Germinal center (tissue), 1 donor: ENCODE data around the gene MUC2.

ENCODE experiments used
- DNase-seq: peaks from one replicate; pipeline ENCODE4 v3.0.0; 2012; ENCODE audit warnings: mixed read lengths, low spot score

MUC2 gene

GRCh38 chr11:1036931-1037330, 37.7 kb upstream of the MUC2 start:
- no peak for DNase-seq

GRCh38 chr11:1037506-1038055, 37.1 kb upstream of the MUC2 start:
- no peak for DNase-seq

- DNase-seq = no peak
Measured at GRCh38 chr11:1038361-1038760, 36.3 kb upstream of the MUC2 start.

GRCh38 chr11:1038921-1039320, 35.8 kb upstream of the MUC2 start:
- DNase-seq = no peak

GRCh38 chr11:1039481-1040427, 34.9 kb upstream of the MUC2 start:
- DNase-seq = no peak

GRCh38 chr11:1040428-1041148, 34.1 kb upstream of the MUC2 start:
- no peak for DNase-seq

GRCh38 chr11:1041149-1041467, 33.6 kb upstream of the MUC2 start:
- no peak for DNase-seq

- DNase-seq = no peak
Measured at GRCh38 chr11:1041471-1041870, 33.2 kb upstream of the MUC2 start.

- DNase-seq = no peak
Measured at GRCh38 chr11:1041936-1042608, 32.6 kb upstream of the MUC2 start.

- no peak for DNase-seq
Measured at GRCh38 chr11:1042626-1043562, 31.8 kb upstream of the MUC2 start.

GRCh38 chr11:1043563-1044096, 31.0 kb upstream of the MUC2 start:
- DNase-seq = no peak

GRCh38 chr11:1044160-1044559, 30.5 kb upstream of the MUC2 start:
- DNase-seq = no peak

- no peak for DNase-seq
Measured at GRCh38 chr11:1047595-1048156, 27.0 kb upstream of the MUC2 start.

- no peak for DNase-seq
Measured at GRCh38 chr11:1048375-1049070, 26.2 kb upstream of the MUC2 start.

- no peak for DNase-seq
Measured at GRCh38 chr11:1049071-1049405, 25.6 kb upstream of the MUC2 start.

- DNase-seq = no peak
Measured at GRCh38 chr11:1049431-1049891, 25.2 kb upstream of the MUC2 start.

- no peak for DNase-seq
Measured at GRCh38 chr11:1049911-1050580, 24.6 kb upstream of the MUC2 start.

- peak; percentile 88 for DNase-seq
Measured at GRCh38 chr11:1050581-1051355, 23.9 kb upstream of the MUC2 start.
